B cell (primary cell): ENCODE measurements around the gene CRHR1. TPM values are rescaled to one million over a fixed set of nuclear protein-coding genes. Genes with fewer than 3 reads are reported as not detected.

ENCODE experiments used
- ATAC-seq: fragments of 200-7000 bp; cut with Tn5 transposase; one replicate; pipeline ENCODE4 v1.10.0; 2021; ENCODE audit warnings: low read depth, mild to moderate bottlenecking, moderate number of reproducible peaks, moderate library complexity
- CTCF ChIA-PET: fragments of 350-600 bp; sonication (Branson Sonifier 250); formaldehyde crosslinking; loops from one replicate; lab custom pipeline; 2021; ENCODE audit warnings: antibody characterized with exemption, inconsistent platforms; lab: Charles Lee
- POLR2A ChIA-PET: fragments of 350-600 bp; sonication (Branson Sonifier 250); formaldehyde crosslinking; loops from one replicate; lab custom pipeline; 2021; ENCODE audit warnings: antibody characterized with exemption; lab: Charles Lee
- DNase-seq: peaks from one replicate; pipeline ENCODE4 v3.0.0; 2013
- H2AFZ ChIP-seq: 2 replicates; pipeline ENCODE4 v1.6.1; 2012; ENCODE audit warnings: mild to moderate bottlenecking, low read depth, low read length; ENCODE audit not compliant: insufficient read depth, poor library complexity, severe bottlenecking
- H3K27ac ChIP-seq, 2 donors: 1 replicate in 1 of 2; 2 replicates in 1 of 2; pipeline ENCODE4 v1.5.1; 2012 to 2013; ENCODE audit warnings: low read length in 2 of 2, mild to moderate bottlenecking in 2 of 2, moderate library complexity in 1 of 2
- H3K27me3 ChIP-seq, 4 experiments: fragments of 200-600 bp in 1 of 4; sonication (generic) in 1 of 4; replicated peaks in 1 of 4; 1 replicate in 2 of 4; 2 replicates in 2 of 4; pipeline versions ENCODE4 v1.6.1 to v1.7.0; 2013 to 2016; ENCODE audit warnings: low read length in 3 of 4, mild to moderate bottlenecking in 2 of 4, mixed read lengths in 1 of 4, moderate library complexity in 1 of 4; ENCODE audit not compliant: insufficient read depth in 4 of 4, control insufficient read depth in 3 of 4; ENCODE audit errors: control extremely low read depth in 1 of 4
- H3K36me3 ChIP-seq, 2 experiments: replicated peaks in 1 of 2; 1 replicate in 1 of 2; 2 replicates in 1 of 2; pipeline versions ENCODE4 v1.6.1 to v1.7.1; 2013; ENCODE audit warnings: low read length in 1 of 2; ENCODE audit not compliant: insufficient read depth in 2 of 2, control insufficient read depth in 1 of 2; ENCODE audit errors: control extremely low read depth in 1 of 2, extremely low read depth in 1 of 2
- H3K4me1 ChIP-seq, 2 donors: fragments of 200-600 bp in 1 of 2; sonication (generic) in 1 of 2; 1 replicate in 1 of 2; 2 replicates in 1 of 2; pipeline versions ENCODE4 v1.5.1 to v1.6.1; 2013 to 2017; ENCODE audit warnings: low read length in 2 of 2; ENCODE audit not compliant: control insufficient read depth in 2 of 2, insufficient read depth in 2 of 2
- H3K4me2 ChIP-seq: replicated peaks from 2 replicates; pipeline ENCODE3; 2012; ENCODE audit warnings: mild to moderate bottlenecking, low read depth, low read length; ENCODE audit not compliant: poor library complexity, severe bottlenecking
- H3K4me3 ChIP-seq, 5 experiments: fragments of 200-600 bp in 1 of 5; sonication (generic) in 1 of 5; 1 replicate in 3 of 5; 2 replicates in 2 of 5; pipeline versions ENCODE4 v1.5.1 to v1.7.0; 2011 to 2016; ENCODE audit warnings: low read length in 4 of 5, mild to moderate bottlenecking in 4 of 5, low read depth in 2 of 5, control low read depth in 1 of 5, moderate library complexity in 1 of 5; ENCODE audit not compliant: insufficient read depth in 1 of 5; ENCODE audit errors: control extremely low read depth in 1 of 5, extremely low read depth in 1 of 5
- H3K79me2 ChIP-seq: fragments of 200-600 bp; sonication (generic); one replicate; pipeline ENCODE4 v1.6.0; 2016; ENCODE audit warnings: low read length; ENCODE audit not compliant: control insufficient read depth, insufficient read depth
- H3K9ac ChIP-seq: fragments of 200-600 bp; sonication (generic); 2 replicates; pipeline ENCODE4 v1.6.1; 2017; ENCODE audit warnings: mild to moderate bottlenecking, low read length, moderate library complexity
- H3K9me3 ChIP-seq, 3 donors: one replicate each; pipeline versions ENCODE4 v1.6.1 to v1.7.1; 2013; ENCODE audit warnings: low read length in 2 of 3; ENCODE audit not compliant: control insufficient read depth in 2 of 3, insufficient read depth in 1 of 3; ENCODE audit errors: control extremely low read depth in 1 of 3
- H4K20me1 ChIP-seq: 2 replicates; pipeline ENCODE4 v1.6.0; 2012; ENCODE audit warnings: mild to moderate bottlenecking, low read length; ENCODE audit not compliant: insufficient read depth, control insufficient read depth, poor library complexity, severe bottlenecking
- H3K27ac Mint-ChIP-seq: one replicate; pipeline ENCODE4 v1.8.0; 2021; ENCODE audit warnings: mixed read lengths
- H3K27me3 Mint-ChIP-seq: one replicate; pipeline ENCODE4 v1.8.0; 2021; ENCODE audit warnings: mixed read lengths
- H3K4me1 Mint-ChIP-seq: one replicate; pipeline ENCODE4 v1.8.0; 2021; ENCODE audit warnings: mixed read lengths
- H3K4me3 Mint-ChIP-seq: one replicate; pipeline ENCODE4 v1.8.0; 2021; ENCODE audit warnings: mixed read lengths
- H3K9me3 Mint-ChIP-seq: one replicate; pipeline ENCODE4 v1.8.0; 2022; ENCODE audit warnings: mixed read lengths; ENCODE audit not compliant: insufficient read depth
- EZH2 ChIP-seq: IDR thresholded peaks from 2 replicates; pipeline ENCODE4 v1.6.1; 2012; ENCODE audit warnings: borderline replicate concordance, low read depth, mild to moderate bottlenecking, moderate library complexity, low read length; ENCODE audit not compliant: insufficient read depth, poor library complexity, severe bottlenecking
- WGBS: methylation state at CpG from one replicate; pipeline ENCODE4 v1.1.5; 2013; ENCODE audit warnings: missing lambda C conversion rate; ENCODE audit not compliant: insufficient coverage; 5-methylcytosine and 5-hydroxymethylcytosine counted together
- intact Hi-C: fragments of 100-400 bp; cut with micrococcal nuclease; formaldehyde crosslinking; loops from one replicate; pipeline ENCODE4 v1.10.0; 2022
- polyA plus RNA-seq: library from polyadenylated mRNA; depleted of rRNA; stranded (reverse); fragments of >200 nt; gene quantifications from 2 replicates; pipeline ENCODE4 v1.2.3, GENCODE V29; 2012
- total RNA-seq, 2 donors: library from RNA; stranded (reverse); fragments of 120-200 nt in 1 of 2; gene quantifications; 1 replicate in 1 of 2; 2 replicates in 1 of 2; pipeline versions ENCODE4 v1.2.3 to v1.2.4, GENCODE V29; 2013 to 2022
- TF ChIP-seq, protein P1 (sequence below): fragments of 200-600 bp; IDR thresholded peaks from one replicate; pipeline ENCODE4 v1.8.0; 2022; ENCODE audit warnings: antibody characterized with exemption, mild to moderate bottlenecking

CRHR1 gene
- total and polyA plus RNA-seq, 2 donors (not counting 1 experiment from before 2014, with no cell fraction given) = not detected

DNA sequence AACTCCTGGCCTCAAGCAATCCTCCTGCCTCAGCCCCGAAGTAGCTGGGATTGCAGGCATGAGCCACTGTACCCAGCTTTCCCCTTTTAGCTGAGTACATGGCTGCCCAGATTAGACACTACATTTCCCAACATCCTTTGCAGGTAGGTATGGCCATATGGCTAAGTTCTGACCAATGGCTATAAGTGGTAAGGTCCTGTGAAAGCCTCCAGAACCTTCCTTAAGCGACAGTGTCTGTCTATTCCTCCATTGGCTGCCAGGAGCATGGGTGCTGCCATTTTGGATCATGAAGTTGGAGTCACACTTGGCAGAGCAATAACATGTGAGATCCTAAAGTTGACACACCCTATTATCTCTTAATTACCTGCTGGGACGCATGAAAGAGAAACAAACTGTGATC, 24.4 kb upstream of the CRHR1 start:
- Histone ChIP-seq H3K9me3 (no peaks in the 10 kb centered on the region), H3K4me1 (no peaks in the 10 kb centered on the region), H3K4me2 (no peak overlapping the region), H3K27me3 (peaks cover 0 to 14% (median 0%) of the 10 kb centered on the region in 4 experiments), H2AFZ (no peak overlapping the region), H3K27ac (no peak overlapping the region), H4K20me1 (no peaks in the 10 kb centered on the region), H3K9ac (no peak overlapping the region), H3K4me3 (no peak overlapping the region), H3K79me2 (no peaks in the 10 kb centered on the region), H3K36me3 (no peaks in the 10 kb centered on the region)
- ATAC-seq (no peak), DNase-seq (no peak)
- no peak overlapping the region for H3K4me3 Mint-ChIP-seq
- no peaks in the 10 kb centered on the region for H3K9me3 Mint-ChIP-seq
- no peak overlapping the region for H3K27ac Mint-ChIP-seq
- peaks cover 27% of the 10 kb centered on the region for H3K27me3 Mint-ChIP-seq
- 71% methylated on average over 1 of the region's 3 CpGs for WGBS
- H3K4me1 Mint-ChIP-seq = no peaks in the 10 kb centered on the region
- intact Hi-C loops = no loop called here
- POLR2A ChIA-PET = no interaction called here
- no peak for TF ChIP-seq EZH2
- TF ChIP-seq, protein P1, sequence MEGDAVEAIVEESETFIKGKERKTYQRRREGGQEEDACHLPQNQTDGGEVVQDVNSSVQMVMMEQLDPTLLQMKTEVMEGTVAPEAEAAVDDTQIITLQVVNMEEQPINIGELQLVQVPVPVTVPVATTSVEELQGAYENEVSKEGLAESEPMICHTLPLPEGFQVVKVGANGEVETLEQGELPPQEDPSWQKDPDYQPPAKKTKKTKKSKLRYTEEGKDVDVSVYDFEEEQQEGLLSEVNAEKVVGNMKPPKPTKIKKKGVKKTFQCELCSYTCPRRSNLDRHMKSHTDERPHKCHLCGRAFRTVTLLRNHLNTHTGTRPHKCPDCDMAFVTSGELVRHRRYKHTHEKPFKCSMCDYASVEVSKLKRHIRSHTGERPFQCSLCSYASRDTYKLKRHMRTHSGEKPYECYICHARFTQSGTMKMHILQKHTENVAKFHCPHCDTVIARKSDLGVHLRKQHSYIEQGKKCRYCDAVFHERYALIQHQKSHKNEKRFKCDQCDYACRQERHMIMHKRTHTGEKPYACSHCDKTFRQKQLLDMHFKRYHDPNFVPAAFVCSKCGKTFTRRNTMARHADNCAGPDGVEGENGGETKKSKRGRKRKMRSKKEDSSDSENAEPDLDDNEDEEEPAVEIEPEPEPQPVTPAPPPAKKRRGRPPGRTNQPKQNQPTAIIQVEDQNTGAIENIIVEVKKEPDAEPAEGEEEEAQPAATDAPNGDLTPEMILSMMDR = no peak
- CTCF ChIA-PET = no interaction called here

DNA sequence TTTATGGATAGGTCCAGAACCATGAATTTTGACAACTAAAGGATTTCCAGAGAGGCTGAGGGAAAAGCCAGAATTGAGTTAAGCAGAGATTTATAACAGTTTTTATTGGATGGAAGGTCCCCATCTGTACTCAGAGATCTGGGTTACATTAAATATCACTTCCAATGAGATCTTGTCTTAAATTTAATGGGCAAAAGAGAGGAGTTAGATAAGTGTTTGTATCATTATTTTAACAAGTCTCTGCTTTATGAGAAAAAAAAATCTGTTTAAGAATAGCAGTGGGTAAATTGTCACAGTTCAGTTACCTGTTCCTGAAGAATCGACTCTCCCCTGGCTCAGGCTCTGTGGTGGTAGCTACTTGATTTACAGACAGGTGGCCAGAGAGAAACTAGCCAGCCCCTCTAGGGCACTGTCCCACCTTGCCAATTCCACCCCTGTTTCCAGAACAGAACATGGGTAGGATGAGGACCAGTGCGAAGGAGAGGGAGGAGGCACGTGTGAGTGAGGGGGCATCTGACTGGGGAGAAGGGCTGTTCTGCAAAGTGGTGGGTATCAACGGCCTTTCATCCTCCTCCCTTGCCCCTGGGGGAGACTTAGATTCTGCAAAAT, 22.1 kb upstream of the CRHR1 start:
- no peak overlapping the region for H3K27ac Mint-ChIP-seq
- no peak overlapping the region for H3K27ac ChIP-seq
- H3K27me3 Mint-ChIP-seq = peaks cover 27% of the 10 kb centered on the region

More for the DNA sequence above, 22.1 kb upstream of the CRHR1 start:
- H3K4me1 Mint-ChIP-seq = no peaks in the 10 kb centered on the region
- Histone ChIP-seq H3K9ac (no peak overlapping the region), H3K27me3 (peaks cover 0 to 7% (median 0%) of the 10 kb centered on the region in 4 experiments), H3K4me2 (no peak overlapping the region), H3K9me3 (no peaks in the 10 kb centered on the region), H2AFZ (no peak overlapping the region), H3K4me1 (no peaks in the 10 kb centered on the region), H4K20me1 (no peaks in the 10 kb centered on the region), H3K36me3 (no peaks in the 10 kb centered on the region), H3K4me3 (no peak overlapping the region), H3K79me2 (no peaks in the 10 kb centered on the region)
- CTCF ChIA-PET = no interaction called here
- intact Hi-C loops = no loop called here
- ATAC-seq (no peak), DNase-seq (no peak)
- 100% methylated on average over 1 of the region's 4 CpGs for WGBS
- no peak overlapping the region for H3K4me3 Mint-ChIP-seq
- TF ChIP-seq, protein P1 = no peak
- TF ChIP-seq EZH2 = no peak
- POLR2A ChIA-PET = no interaction called here
- H3K9me3 Mint-ChIP-seq = no peaks in the 10 kb centered on the region
